Nephron (organoid): ENCODE measurements around the gene SORCS2.
A peak's percentile ranks its signal among the peaks of the same experiment; 100 is the strongest.

Experiments used
- H3K27ac Mint-ChIP-seq, 3 experiments: 2 replicates each; pipeline ENCODE4 v1.8.0; 2020; ENCODE audit warnings: mixed read lengths in 3 of 3, mild to moderate bottlenecking in 2 of 3, moderate library complexity in 1 of 3
- H3K27me3 Mint-ChIP-seq: 2 replicates; pipeline ENCODE4 v1.8.0; 2021; ENCODE audit warnings: low read depth, mild to moderate bottlenecking, moderate library complexity, mixed read lengths
- H3K36me3 Mint-ChIP-seq: 2 replicates; pipeline ENCODE4 v1.8.0; 2020; ENCODE audit warnings: low read depth, mixed read lengths
- H3K4me1 Mint-ChIP-seq: 2 replicates; pipeline ENCODE4 v1.8.0; 2020; ENCODE audit warnings: mixed read lengths
- H3K4me3 Mint-ChIP-seq, 3 experiments: 2 replicates each; pipeline ENCODE4 v1.8.0; 2020; ENCODE audit warnings: mild to moderate bottlenecking in 3 of 3, mixed read lengths in 3 of 3, moderate library complexity in 2 of 3
- H3K9me3 Mint-ChIP-seq: 2 replicates; pipeline ENCODE4 v1.8.0; 2020; ENCODE audit warnings: mixed read lengths
- CTCF ChIP-seq, 3 experiments: fragments of 200-600 bp; sonication (generic); IDR thresholded peaks; one replicate each; pipeline ENCODE4 v1.5.0; 2021; ENCODE audit warnings: antibody characterized with exemption in 3 of 3; ENCODE audit not compliant: unreplicated experiment in 3 of 3

The SORCS2 gene

GRCh38 chr4:7388627-7389026 is 196.3 kb downstream of the SORCS2 start:
- peaks cover 23% of the 10 kb centered on the region for H3K27me3 Mint-ChIP-seq
- H3K36me3 Mint-ChIP-seq, result no peaks in the 10 kb centered on the region
- H3K4me1 Mint-ChIP-seq, result peaks cover 38% of the 10 kb centered on the region
- no peaks in the 10 kb centered on the region for H3K9me3 Mint-ChIP-seq
- no peak overlapping the region for H3K4me3 Mint-ChIP-seq
- no peak for TF ChIP-seq CTCF (IDR thresholded peaks at IDR 0.05; ENCODE audit: unreplicated experiment in 3 of 3)
- H3K27ac Mint-ChIP-seq, result no peak overlapping the region

- TF ChIP-seq CTCF (IDR thresholded peaks at IDR 0.05; ENCODE audit: unreplicated experiment in 3 of 3), result no peak
- Mint-ChIP-seq H3K9me3 (no peaks in the 10 kb centered on the region), H3K4me1 (peaks cover 40% of the 10 kb centered on the region), H3K36me3 (no peaks in the 10 kb centered on the region), H3K4me3 (no peak overlapping the region), H3K27ac (no peak overlapping the region), H3K27me3 (peaks cover 26% of the 10 kb centered on the region)
These were observed 196.9 kb downstream of the SORCS2 start for GRCh38 chr4:7389101-7389701.

- no peak overlapping the region for H3K4me3 Mint-ChIP-seq
- no peaks in the 10 kb centered on the region for H3K36me3 Mint-ChIP-seq
- H3K9me3 Mint-ChIP-seq, result no peaks in the 10 kb centered on the region
- no peak overlapping the region for H3K27ac Mint-ChIP-seq
- peaks cover 30% of the 10 kb centered on the region for H3K27me3 Mint-ChIP-seq
- no peak for TF ChIP-seq CTCF (IDR thresholded peaks at IDR 0.05; ENCODE audit: unreplicated experiment in 3 of 3)
- peaks cover 45% of the 10 kb centered on the region for H3K4me1 Mint-ChIP-seq
These were observed 197.4 kb downstream of the SORCS2 start for GRCh38 chr4:7389719-7390118.

- Mint-ChIP-seq H3K27ac (peak overlapping the region in 1 of 3 experiments; percentile 26), H3K36me3 (no peaks in the 10 kb centered on the region), H3K4me1 (peaks cover 51% of the 10 kb centered on the region), H3K27me3 (peaks cover 33% of the 10 kb centered on the region), H3K9me3 (no peaks in the 10 kb centered on the region), H3K4me3 (no peak overlapping the region)
- TF ChIP-seq CTCF (IDR thresholded peaks at IDR 0.05; ENCODE audit: unreplicated experiment in 3 of 3), result no peak
These were observed 198.0 kb downstream of the SORCS2 start for GRCh38 chr4:7390336-7390735.

- no peak overlapping the region for H3K27ac Mint-ChIP-seq
- TF ChIP-seq CTCF (IDR thresholded peaks at IDR 0.05; ENCODE audit: unreplicated experiment in 3 of 3), result no peak
- H3K27me3 Mint-ChIP-seq, result peaks cover 33% of the 10 kb centered on the region
- H3K4me3 Mint-ChIP-seq, result no peak overlapping the region
- H3K9me3 Mint-ChIP-seq, result no peaks in the 10 kb centered on the region
- peaks cover 57% of the 10 kb centered on the region for H3K4me1 Mint-ChIP-seq
- H3K36me3 Mint-ChIP-seq, result no peaks in the 10 kb centered on the region
These were observed 198.7 kb downstream of the SORCS2 start for GRCh38 chr4:7390906-7391636.
